Thyroid gland (tissue), 4 donors: ENCODE data around the gene MED27. TPM values are rescaled to one million over a fixed set of nuclear protein-coding genes. Genes with fewer than 3 reads are reported as not detected.
A peak's percentile ranks its signal among the peaks of the same experiment; 100 is the strongest.

ENCODE experiments used
- DNase-seq, 2 donors: peaks; one replicate each; pipeline ENCODE4 v3.0.0-alpha.2; 2019
- H3K27ac ChIP-seq, 3 donors: fragments of 200-600 bp; sonication (generic); 1 replicate in 2 of 3; 2 replicates in 1 of 3; pipeline ENCODE4 v1.5.1; 2016 to 2019; ENCODE audit warnings: mild to moderate bottlenecking in 1 of 3, moderate library complexity in 1 of 3
- H3K27me3 ChIP-seq: fragments of 200-600 bp; sonication (generic); one replicate; pipeline ENCODE4 v1.5.1; 2019
- H3K36me3 ChIP-seq, 2 donors: fragments of 200-600 bp; sonication (generic); one replicate each; pipeline ENCODE4 v1.5.1; 2016 to 2019
- H3K4me1 ChIP-seq, 2 donors: fragments of 200-600 bp; sonication (generic); one replicate each; pipeline ENCODE4 v1.5.1; 2017 to 2019
- H3K4me3 ChIP-seq, 3 donors: fragments of 200-600 bp; sonication (generic); replicated peaks in 1 of 3; 1 replicate in 2 of 3; 2 replicates in 1 of 3; pipeline ENCODE4 v1.5.1; 2016; ENCODE audit warnings: mild to moderate bottlenecking in 1 of 3
- H3K9me3 ChIP-seq: fragments of 200-600 bp; sonication (generic); one replicate; pipeline ENCODE4 v1.5.1; 2017
- CTCF ChIP-seq, 6 experiments: fragments of 200-600 bp in 3 of 6; fragments of 450-650 bp in 3 of 6; sonication (generic) in 3 of 6; IDR thresholded peaks; one replicate each; pipeline ENCODE4 v1.5.1; 2016 to 2019; ENCODE audit warnings: antibody characterized with exemption in 6 of 6, mild to moderate bottlenecking in 2 of 6, inconsistent platforms in 1 of 6, moderate library complexity in 1 of 6
- POLR2A ChIP-seq, 2 donors: fragments of 450-650 bp; IDR thresholded peaks; one replicate each; pipeline ENCODE4 v1.6.1; 2017; ENCODE audit warnings: antibody characterized with exemption in 2 of 2, mild to moderate bottlenecking in 2 of 2, moderate library complexity in 1 of 2
- WGBS, 2 donors: methylation state at CpG; one replicate each; pipeline ENCODE4 v1.1.5; 2017; 5-methylcytosine and 5-hydroxymethylcytosine counted together
- intact Hi-C: fragments of 100-400 bp; cut with DNase I; formaldehyde crosslinking; loops from one replicate; pipeline ENCODE4 v1.15.1; 2023
- total RNA-seq, 4 donors: library from RNA; depleted of rRNA; stranded (reverse); fragments of >200 nt; gene quantifications; one replicate each; pipeline ENCODE4 v1.2.3, GENCODE V29; 2016

Gene MED27
- total RNA-seq, 4 donors from 2014 or later = 15.3 to 19.5 (median 16.7) TPM

- Histone ChIP-seq H3K27ac (no peak overlapping the region), H3K36me3 (peaks cover 0 to 6% of the 10 kb centered on the region in 2 donors), H3K4me3 (no peak overlapping the region), H3K27me3 (no peaks in the 10 kb centered on the region), H3K9me3 (no peaks in the 10 kb centered on the region), H3K4me1 (peaks cover 12 to 15% of the 10 kb centered on the region in 2 donors)
- 47 to 49% methylated on average over 10 of the region's 10 CpGs for WGBS, 2 donors
- TF ChIP-seq POLR2A (IDR thresholded peaks at IDR 0.05) (no peak), CTCF (IDR thresholded peaks at IDR 0.05) (no peak)
- intact Hi-C loops = no loop called here
- DNase-seq = peak; percentile 9 to 19
Measured at GRCh38 chr9:132077881-132078698, 1.6 kb downstream of the MED27 start.

GRCh38 chr9:132075853-132076252 lies 3.8 kb downstream of the MED27 start:
- no peak for DNase-seq
- Histone ChIP-seq H3K4me1 (peaks cover 12 to 15% of the 10 kb centered on the region in 2 donors), H3K27me3 (no peaks in the 10 kb centered on the region), H3K36me3 (peaks cover 0 to 6% of the 10 kb centered on the region in 2 donors), H3K9me3 (no peaks in the 10 kb centered on the region), H3K4me3 (no peak overlapping the region), H3K27ac (no peak overlapping the region)
- WGBS, 2 donors = 85 to 88% methylated on average over 2 of the region's 2 CpGs
- intact Hi-C loops = no loop called here
- TF ChIP-seq CTCF (IDR thresholded peaks at IDR 0.05) (no peak), POLR2A (IDR thresholded peaks at IDR 0.05) (no peak)

GRCh38 chr9:132074736-132075135 lies 4.9 kb downstream of the MED27 start:
- Histone ChIP-seq H3K27ac (no peak overlapping the region), H3K27me3 (no peaks in the 10 kb centered on the region), H3K4me1 (peaks cover 12 to 15% of the 10 kb centered on the region in 2 donors), H3K36me3 (peaks cover 0 to 6% of the 10 kb centered on the region in 2 donors), H3K9me3 (no peaks in the 10 kb centered on the region), H3K4me3 (no peak overlapping the region)
- intact Hi-C loops = no loop called here
- WGBS, 2 donors = 80 to 86% methylated on average over 2 of the region's 2 CpGs
- no peak for DNase-seq
- TF ChIP-seq CTCF (IDR thresholded peaks at IDR 0.05) (no peak), POLR2A (IDR thresholded peaks at IDR 0.05) (no peak)

- intact Hi-C loops = no loop called here
- WGBS, 2 donors = 98 to 99% methylated on average over 16 of the region's 16 CpGs
Measured at GRCh38 chr9:132071847-132072507, 7.7 kb downstream of the MED27 start.

More at GRCh38 chr9:132071847-132072507, 7.7 kb downstream of the MED27 start:
- Histone ChIP-seq H3K27me3 (no peaks in the 10 kb centered on the region), H3K27ac (no peak overlapping the region), H3K9me3 (no peaks in the 10 kb centered on the region), H3K4me3 (no peak overlapping the region), H3K36me3 (peaks cover 0 to 8% of the 10 kb centered on the region in 2 donors), H3K4me1 (no peaks in the 10 kb centered on the region)
- TF ChIP-seq CTCF (IDR thresholded peaks at IDR 0.05) (no peak), POLR2A (IDR thresholded peaks at IDR 0.05) (no peak)
- no peak for DNase-seq
